HL-60 (cell line): Measurements from ENCODE around the gene B4GALNT4.

ENCODE experiments used
- DNase-seq, 2 experiments: peaks; one replicate each; pipeline ENCODE4 v3.0.0-alpha.2; 2010 to 2020; ENCODE audit warnings: low read depth in 1 of 2, low spot score in 1 of 2
- H3K27ac ChIP-seq: fragments of 250-450 bp; sonication (Bioruptor Pico); replicated peaks from 2 replicates; pipeline ENCODE4 v1.5.1; 2020; ENCODE audit warnings: mild to moderate bottlenecking, moderate library complexity
- H3K27me3 ChIP-seq: fragments of 250-450 bp; sonication (Bioruptor Pico); 2 replicates; pipeline ENCODE4 v1.5.1; 2021; ENCODE audit warnings: mild to moderate bottlenecking, moderate library complexity; ENCODE audit not compliant: insufficient read depth, poor library complexity, severe bottlenecking
- H3K4me3 ChIP-seq: replicated peaks from 2 replicates; pipeline ENCODE4 v1.5.1; 2011; ENCODE audit warnings: mild to moderate bottlenecking, control low read depth, low read length; ENCODE audit not compliant: insufficient read depth
- GABPA ChIP-seq: IDR thresholded peaks from 2 replicates; pipeline ENCODE4 v1.6.1; 2012; ENCODE audit warnings: low read depth
- POLR2AphosphoS5 ChIP-seq: IDR thresholded peaks from 2 replicates; pipeline ENCODE4 v1.6.1; 2012; ENCODE audit warnings: low read depth
- SPI1 ChIP-seq: IDR thresholded peaks from 2 replicates; pipeline ENCODE4 v1.6.1; 2012; ENCODE audit warnings: low read depth, mild to moderate bottlenecking, borderline replicate concordance
- TF ChIP-seq, protein P1 (sequence below): IDR thresholded peaks from one replicate; pipeline ENCODE4 v1.5.1; 2011; ENCODE audit warnings: low read length, control low read depth, inconsistent platforms; ENCODE audit not compliant: insufficient read depth
- TF ChIP-seq, protein P2 (sequence below): IDR thresholded peaks from 2 replicates; pipeline ENCODE4 v1.6.1; 2012; ENCODE audit warnings: low read depth; ENCODE audit not compliant: insufficient replicate concordance

Gene B4GALNT4

DNA sequence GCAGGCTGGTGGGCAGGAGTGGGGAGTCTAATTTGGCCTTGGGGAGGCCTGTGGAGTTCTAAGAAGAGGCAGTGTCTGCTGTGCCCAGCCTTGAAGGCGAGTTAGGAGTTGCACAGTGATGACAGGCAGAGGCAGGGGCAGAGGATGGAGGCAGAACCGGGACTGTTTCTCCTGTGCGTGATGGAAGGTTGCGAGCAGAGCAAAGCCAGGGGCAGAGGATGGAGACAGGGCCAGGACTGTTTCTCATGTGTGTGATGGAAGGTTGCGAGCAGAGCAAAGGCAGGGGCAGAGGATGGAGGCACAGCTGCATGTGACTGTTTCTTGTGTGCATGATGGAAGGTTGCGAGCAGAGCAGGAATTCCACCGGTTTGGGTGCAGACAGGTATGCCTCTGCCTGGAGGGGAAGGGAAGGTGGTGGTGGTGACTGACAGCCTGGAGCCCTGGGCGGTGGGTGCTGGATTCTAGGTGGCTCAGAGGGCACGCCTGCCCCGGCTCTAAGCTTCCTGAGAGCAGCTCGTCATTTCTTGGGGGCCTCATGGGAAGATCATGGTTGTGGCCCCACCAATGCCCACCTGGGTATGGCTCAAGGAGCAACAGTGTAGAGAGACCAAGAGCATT lies 8.7 kb downstream of the B4GALNT4 start:
- no peak for DNase-seq
- Histone ChIP-seq H3K27me3 (peaks cover 2% of the 10 kb centered on the region), H3K27ac (no peak overlapping the region), H3K4me3 (no peak overlapping the region)
- TF ChIP-seq SPI1 = no peak
- TF ChIP-seq, protein P1, sequence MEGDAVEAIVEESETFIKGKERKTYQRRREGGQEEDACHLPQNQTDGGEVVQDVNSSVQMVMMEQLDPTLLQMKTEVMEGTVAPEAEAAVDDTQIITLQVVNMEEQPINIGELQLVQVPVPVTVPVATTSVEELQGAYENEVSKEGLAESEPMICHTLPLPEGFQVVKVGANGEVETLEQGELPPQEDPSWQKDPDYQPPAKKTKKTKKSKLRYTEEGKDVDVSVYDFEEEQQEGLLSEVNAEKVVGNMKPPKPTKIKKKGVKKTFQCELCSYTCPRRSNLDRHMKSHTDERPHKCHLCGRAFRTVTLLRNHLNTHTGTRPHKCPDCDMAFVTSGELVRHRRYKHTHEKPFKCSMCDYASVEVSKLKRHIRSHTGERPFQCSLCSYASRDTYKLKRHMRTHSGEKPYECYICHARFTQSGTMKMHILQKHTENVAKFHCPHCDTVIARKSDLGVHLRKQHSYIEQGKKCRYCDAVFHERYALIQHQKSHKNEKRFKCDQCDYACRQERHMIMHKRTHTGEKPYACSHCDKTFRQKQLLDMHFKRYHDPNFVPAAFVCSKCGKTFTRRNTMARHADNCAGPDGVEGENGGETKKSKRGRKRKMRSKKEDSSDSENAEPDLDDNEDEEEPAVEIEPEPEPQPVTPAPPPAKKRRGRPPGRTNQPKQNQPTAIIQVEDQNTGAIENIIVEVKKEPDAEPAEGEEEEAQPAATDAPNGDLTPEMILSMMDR = no peak
- TF ChIP-seq POLR2AphosphoS5 = no peak
- TF ChIP-seq, protein P2, sequence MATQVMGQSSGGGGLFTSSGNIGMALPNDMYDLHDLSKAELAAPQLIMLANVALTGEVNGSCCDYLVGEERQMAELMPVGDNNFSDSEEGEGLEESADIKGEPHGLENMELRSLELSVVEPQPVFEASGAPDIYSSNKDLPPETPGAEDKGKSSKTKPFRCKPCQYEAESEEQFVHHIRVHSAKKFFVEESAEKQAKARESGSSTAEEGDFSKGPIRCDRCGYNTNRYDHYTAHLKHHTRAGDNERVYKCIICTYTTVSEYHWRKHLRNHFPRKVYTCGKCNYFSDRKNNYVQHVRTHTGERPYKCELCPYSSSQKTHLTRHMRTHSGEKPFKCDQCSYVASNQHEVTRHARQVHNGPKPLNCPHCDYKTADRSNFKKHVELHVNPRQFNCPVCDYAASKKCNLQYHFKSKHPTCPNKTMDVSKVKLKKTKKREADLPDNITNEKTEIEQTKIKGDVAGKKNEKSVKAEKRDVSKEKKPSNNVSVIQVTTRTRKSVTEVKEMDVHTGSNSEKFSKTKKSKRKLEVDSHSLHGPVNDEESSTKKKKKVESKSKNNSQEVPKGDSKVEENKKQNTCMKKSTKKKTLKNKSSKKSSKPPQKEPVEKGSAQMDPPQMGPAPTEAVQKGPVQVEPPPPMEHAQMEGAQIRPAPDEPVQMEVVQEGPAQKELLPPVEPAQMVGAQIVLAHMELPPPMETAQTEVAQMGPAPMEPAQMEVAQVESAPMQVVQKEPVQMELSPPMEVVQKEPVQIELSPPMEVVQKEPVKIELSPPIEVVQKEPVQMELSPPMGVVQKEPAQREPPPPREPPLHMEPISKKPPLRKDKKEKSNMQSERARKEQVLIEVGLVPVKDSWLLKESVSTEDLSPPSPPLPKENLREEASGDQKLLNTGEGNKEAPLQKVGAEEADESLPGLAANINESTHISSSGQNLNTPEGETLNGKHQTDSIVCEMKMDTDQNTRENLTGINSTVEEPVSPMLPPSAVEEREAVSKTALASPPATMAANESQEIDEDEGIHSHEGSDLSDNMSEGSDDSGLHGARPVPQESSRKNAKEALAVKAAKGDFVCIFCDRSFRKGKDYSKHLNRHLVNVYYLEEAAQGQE = no peak
- no peak for TF ChIP-seq GABPA

DNA sequence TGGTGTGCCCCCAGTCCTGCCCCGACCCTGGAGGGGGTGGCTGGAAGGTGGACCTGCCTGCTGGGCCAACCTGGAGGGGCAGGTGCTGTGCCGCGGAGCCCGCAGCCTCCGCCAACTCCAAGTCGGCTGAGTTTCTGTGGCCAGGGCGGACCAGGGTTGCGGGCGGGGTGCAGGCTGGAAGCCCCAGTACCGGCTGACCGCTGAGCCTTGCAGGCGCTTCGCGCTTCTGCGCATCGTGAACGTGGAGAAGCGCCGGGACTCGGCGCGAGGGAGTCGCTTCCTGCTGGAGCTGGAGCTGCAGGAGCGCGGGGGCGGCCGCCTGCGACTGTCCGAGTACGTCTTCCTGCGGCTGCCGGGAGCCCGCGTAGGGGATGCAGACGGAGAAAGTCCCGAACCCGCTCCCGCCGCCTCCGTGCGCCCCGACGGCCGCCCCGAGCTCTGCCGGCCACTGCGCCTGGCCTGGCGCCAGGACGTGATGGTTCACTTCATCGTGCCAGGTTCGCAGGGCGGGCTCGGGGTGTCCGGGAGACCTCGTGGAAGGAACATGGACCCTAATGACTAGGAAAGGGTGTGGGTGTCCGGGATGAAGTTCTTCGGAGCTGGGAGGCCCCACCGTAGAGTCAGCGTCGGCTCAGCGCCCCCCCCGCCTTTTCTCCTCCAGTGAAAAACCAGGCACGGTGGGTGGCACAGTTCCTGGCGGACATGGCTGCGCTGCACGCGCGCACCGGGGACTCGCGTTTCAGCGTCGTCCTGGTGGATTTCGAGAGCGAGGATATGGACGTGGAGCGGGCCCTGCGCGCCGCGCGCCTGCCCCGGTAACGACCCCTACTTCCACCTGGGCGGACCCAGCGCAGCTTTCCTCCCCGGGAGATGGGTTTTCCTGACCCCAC lies 10.2 kb downstream of the B4GALNT4 start:
- H3K27me3 ChIP-seq = peaks cover 2% of the 10 kb centered on the region
- H3K27ac ChIP-seq = no peak overlapping the region
- TF ChIP-seq SPI1 (no peak), GABPA (no peak)
- TF ChIP-seq, protein P2 = no peak
- H3K4me3 ChIP-seq = no peak overlapping the region
- DNase-seq = no peak

DNA sequence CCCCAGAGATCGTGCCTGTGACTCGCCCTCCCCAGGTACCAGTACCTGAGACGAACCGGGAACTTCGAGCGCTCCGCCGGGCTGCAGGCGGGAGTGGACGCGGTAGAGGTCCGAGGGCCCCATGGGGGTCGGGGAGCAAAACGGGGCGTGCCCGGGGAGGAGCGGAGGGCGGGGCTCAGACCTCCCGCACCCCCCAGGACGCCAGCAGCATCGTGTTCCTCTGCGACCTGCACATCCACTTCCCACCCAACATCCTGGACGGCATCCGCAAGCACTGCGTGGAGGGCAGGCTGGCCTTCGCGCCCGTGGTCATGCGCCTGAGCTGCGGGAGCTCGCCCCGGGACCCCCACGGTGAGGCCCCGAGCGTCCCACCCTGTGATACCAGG lies 10.8 kb downstream of the B4GALNT4 start:
- TF ChIP-seq POLR2AphosphoS5 (no peak), SPI1 (no peak), GABPA (no peak)
- TF ChIP-seq, protein P1 = no peak
- TF ChIP-seq, protein P2 = no peak
- H3K27ac ChIP-seq = no peak overlapping the region

More for the DNA sequence above, 10.8 kb downstream of the B4GALNT4 start:
- peaks cover 2% of the 10 kb centered on the region for H3K27me3 ChIP-seq
- H3K4me3 ChIP-seq = no peak overlapping the region
- no peak for DNase-seq
